Renal cortex interstitium (tissue), 11 donors: Measurements from ENCODE around the gene MIPEP. TPM values are rescaled to one million over a fixed set of nuclear protein-coding genes. Genes with fewer than 3 reads are reported as not detected.

Experiments used
- DNase-seq, 11 donors: peaks; one replicate each; pipeline ENCODE4 v3.0.0-alpha.2; 2013; ENCODE audit warnings: low read depth in 9 of 11, low spot score in 4 of 11; ENCODE audit errors: extremely low read depth in 1 of 11
- polyA plus RNA-seq, 3 donors: library from polyadenylated mRNA; unstranded; fragments of 120-200 nt; gene quantifications; one replicate each; pipeline ENCODE4 v1.2.1, GENCODE V29; 2013; ENCODE audit not compliant: insufficient read length in 3 of 3

The MIPEP gene
- polyA plus RNA-seq, 3 donors, result 27.0 to 27.8 (median 27.4) TPM

DNA sequence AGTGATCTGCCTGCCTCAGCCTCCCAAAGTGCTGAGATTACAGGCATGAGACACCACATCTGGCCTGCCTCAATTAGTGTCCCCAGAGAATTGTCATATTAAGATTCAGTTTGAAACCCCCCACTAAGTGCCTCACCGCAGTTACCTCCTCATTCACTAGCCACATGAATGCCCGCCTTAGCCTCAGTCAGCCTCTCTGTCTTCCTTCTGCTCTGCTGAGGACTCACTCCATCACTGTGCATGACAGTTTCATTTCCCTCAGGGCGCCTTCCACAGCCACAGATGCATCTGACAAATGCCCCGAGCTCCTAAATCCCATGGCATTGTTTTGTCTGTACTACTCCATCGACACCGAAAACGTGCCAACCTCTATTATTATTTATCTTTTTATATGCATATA lies 23.3 kb downstream of the MIPEP start:
- no peak for DNase-seq

DNA sequence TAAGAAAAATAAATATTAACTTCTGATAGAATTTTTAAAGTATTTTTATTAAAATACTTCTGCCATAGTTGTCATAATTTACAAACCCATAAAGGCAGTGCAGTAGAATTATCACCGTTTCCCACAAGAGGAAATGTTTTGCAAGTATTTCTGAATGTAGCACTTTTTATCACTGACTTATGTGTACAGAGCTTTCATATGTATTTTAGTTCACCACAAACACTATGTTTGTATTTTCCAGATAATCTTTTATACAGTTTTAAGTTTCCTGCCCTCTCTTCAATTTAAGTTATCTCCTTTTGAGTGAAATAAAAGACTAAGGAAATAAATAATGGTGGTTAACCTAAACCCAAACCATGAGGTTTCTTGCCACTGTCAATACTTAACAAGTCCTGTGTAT lies 24.2 kb downstream of the MIPEP start:
- no peak for DNase-seq

- peak in 5 of 11 donors; percentile 17 to 59 (median 42) for DNase-seq
Measured at GRCh38 chr13:23861310-23861709, 27.9 kb downstream of the MIPEP start.

- DNase-seq, result no peak
Measured at GRCh38 chr13:23859904-23860303, 29.3 kb downstream of the MIPEP start.

GRCh38 chr13:23859455-23859854 lies 29.7 kb downstream of the MIPEP start:
- no peak for DNase-seq

DNA sequence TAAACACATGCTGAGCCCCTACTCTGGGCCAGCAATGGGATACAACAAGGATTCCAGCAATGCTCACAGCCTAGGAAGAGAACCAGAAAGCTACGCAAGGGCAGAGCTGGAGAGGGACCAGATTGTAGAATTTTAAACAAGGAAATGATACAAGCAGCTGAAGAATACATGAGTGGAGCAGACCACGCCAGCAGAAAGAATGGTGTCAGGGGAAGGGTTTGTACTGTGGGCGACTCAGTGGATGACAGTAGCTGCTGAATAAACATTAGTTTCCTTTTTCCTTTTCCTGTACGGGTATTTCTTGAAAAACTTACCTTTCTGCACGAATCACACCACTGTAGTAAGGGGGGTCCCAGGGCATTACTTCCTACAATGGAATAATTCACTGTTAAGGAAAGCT lies 30.7 kb downstream of the MIPEP start:
- no peak for DNase-seq

- DNase-seq, result no peak
Measured at GRCh38 chr13:23856008-23856750, 33.0 kb downstream of the MIPEP start.

DNA sequence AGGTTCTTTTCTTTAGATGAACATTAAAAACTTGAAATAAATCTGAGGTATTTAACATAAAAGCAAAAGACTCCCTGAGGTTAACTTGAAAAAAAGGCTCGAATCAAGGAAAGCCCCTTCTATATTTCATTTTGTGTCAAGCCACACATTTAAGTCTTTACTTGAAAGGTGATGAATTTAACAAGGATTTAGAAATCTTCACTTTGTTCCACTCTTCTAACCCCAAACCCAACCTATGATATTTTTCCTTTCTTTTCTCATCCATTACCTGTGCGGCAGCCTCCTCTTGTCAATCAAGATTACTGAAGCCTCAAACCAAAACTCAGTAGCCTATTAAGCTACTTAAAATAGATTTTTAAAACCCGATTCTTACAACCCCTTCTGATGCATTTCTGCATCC lies 33.8 kb downstream of the MIPEP start:
- no peak for DNase-seq

DNA sequence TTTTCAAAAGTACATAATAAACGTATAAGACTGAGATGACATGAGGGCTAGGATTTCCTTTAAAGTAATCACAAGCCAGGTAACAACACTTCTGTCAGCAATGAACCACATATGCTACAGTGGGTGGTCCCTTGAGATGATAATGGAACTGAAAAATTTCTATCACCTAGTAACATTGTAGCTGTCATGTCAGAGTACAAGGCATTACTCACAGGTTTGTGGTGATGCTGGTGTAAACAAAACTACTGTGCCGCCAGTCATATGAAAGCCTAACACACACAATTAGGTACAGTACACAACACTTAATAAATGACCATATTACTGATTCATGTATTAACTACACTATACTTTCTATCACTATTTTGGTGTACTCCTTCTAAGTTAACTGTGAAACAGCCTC lies 36.8 kb downstream of the MIPEP start:
- no peak for DNase-seq

- DNase-seq, result no peak
Measured at GRCh38 chr13:23851106-23851505, 38.1 kb downstream of the MIPEP start.

- DNase-seq, result no peak
Measured at GRCh38 chr13:23850134-23850533, 39.1 kb downstream of the MIPEP start.

- DNase-seq, result no peak
Measured at GRCh38 chr13:23849670-23850069, 39.5 kb downstream of the MIPEP start.

DNA sequence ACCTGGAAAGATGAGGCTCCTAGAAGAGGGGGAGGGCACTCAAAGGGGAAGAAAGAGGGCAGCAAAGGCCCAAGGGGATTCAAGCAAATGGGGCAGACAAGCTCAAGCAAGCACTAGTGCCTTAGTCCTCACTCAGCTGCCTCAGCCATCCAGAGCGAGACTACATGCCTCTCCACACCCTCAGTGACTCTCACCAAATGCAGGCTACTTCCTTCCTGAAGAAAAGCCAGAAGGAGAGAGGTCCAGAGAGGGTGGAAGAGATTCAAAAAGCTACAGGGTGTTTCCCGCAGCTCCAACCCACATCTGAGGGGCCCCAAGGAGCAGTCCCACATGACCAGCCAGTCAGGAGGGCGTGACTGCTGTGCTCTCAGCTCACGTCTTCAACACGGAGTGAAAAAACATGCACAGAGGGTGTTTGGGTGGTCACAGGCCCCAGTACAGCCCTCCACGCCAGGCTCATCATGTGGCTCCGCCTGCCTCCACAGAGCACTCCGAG lies 40.5 kb downstream of the MIPEP start:
- DNase-seq, result no peak

DNA sequence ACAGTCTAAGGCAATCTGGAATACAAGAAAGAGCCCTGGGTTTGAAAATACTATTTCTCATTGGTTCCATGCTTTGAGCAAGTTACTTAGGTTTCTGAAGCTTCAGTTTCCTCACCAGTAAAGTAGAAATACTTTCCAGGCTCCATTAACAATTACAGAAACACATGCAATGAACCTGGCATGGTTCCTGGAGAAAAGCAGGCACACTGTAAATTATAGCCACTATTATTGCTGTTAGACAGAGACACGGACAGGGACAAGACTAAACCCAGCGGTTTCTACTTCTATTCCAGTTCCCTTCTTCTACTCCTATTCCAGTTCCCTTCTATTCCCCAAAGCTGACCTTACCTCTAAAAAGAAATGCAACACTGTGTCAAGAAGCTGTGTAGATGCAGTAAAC lies 41.2 kb downstream of the MIPEP start:
- no peak for DNase-seq

- no peak for DNase-seq
Measured at GRCh38 chr13:23847497-23847896, 41.7 kb downstream of the MIPEP start.

DNA sequence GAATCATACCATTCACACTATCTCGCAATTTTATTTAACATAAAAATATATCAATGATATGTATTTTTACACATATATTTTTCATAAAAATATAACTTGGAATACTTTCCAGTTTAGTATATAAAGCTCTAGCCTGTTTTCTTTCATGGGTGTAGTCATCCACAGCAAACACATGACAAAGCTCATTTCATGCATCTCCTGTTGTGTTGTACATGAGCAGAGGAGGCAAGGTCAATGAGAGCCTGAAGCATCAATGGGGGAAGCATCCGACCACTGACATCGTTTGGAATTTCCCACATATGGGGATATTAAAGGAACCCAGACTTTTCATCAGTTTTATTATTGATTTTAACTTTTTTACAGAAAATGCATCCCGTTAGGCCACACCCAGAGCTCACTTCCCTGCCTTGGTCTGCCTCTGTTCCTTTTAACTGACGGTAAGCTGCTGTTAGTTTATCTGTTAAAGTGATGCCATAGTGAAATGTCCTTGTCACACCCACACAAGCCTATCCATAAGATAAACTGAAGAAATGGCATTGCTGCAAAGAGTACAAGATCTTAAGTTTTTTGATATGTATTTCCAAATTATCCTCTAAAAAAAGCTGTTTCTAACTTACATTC lies 44.0 kb downstream of the MIPEP start:
- no peak for DNase-seq

DNA sequence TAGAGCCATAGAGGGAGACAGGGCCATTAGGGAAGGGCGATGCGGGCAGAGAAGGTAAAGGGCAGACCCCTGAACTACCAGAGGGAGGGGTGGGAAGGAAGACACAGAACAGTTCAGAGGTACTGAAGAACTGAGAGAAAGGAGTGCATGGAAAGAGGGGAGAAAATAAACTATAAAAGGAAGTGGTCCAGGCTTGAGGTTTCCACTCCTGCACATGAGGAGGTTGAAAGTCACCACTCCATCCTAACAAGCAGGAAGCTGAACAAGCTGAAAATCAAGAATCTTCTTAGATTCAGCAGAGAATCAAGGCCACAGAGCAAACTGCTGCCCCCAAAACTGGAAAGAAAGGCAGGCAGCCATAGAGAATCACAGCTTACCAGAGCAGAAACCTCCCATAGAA lies 45.1 kb downstream of the MIPEP start:
- no peak for DNase-seq

- DNase-seq, result no peak
Measured at GRCh38 chr13:23843436-23843835, 45.8 kb downstream of the MIPEP start.

DNA sequence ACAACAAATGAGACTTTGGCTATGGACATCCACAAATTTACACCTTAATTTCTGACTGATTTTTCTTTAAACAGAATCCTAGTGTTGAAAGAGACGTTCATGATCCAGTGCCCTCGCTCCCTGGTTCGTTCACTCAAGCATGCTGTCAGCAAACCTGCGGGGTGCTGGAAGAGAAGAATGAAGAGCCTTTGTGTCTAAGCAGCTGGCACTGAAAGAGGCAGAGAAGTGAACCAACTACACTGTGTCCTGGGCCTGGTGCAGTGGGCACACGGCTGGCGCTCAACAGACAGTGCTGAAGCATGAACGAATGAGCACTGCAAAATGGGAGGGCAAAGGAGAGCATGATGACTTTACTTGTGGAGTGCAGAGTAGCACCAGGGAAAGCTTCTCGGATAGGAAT lies 46.8 kb downstream of the MIPEP start:
- no peak for DNase-seq

DNA sequence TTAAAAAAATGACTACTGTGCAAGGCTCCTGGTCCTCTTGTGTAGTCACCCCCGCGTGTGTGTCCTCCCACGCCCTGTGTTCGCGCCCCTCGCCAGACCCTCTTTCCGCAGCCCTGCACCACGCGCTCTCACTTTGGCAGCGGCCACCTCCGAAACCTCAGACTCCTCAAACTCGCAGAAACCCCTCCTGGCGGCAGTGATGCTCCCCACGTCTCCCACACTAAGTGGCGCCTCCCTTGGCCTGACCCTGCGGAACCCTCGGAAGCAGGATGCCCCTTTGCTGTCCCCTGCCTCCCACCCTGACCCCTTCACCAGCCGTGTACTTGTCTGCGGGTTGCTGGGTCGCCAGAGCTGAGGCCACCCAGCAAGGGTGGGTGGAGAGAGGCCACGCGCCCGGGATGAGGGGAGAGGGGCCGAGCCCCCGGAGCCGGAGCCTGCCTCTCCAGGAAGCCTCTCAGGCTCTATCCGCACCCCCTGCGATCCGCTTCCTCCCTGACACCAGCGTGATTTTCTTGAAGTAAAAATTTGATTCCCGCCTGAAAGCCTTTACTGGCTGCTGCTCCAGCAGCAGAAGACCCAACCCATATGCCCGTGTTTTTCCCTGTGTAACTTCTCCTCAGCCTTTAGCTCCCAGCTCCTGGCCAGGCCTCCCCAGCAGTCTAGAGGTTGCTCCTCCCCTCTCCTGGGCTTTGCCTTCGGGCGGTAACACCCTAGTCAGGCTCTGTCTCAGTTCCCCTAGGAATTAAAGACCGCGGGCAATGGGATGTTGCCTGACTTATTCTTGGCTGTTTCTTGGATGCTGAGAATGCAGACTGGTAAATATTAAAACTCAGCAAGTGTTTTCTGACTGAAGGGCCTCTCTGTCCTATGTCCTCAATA lies 55.2 kb downstream of the MIPEP start:
- DNase-seq, result no peak
